ENCODE measurements around the gene TMEM51.

Gene TMEM51

DNA sequence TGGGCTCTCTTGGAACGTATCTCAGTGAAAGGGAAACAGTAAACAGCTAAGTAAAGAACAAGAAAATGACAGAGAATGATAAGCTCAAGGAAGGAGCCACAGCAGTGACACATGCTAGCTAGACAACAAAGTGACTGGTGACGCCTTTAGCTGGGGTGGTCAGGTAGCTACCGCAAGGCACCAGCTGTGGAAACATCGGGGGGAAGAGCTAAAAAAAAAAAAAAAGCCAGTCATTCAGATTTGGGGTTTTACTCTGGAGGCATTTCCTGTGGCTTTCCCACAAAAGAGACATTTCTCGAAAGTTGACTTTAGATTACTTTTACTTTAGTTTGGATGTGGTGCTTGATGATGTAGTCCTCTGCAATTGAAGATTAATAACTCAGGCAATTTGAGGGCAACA, 95.5 kb downstream of the TMEM51 start:
- no peak for DNase-seq

DNA sequence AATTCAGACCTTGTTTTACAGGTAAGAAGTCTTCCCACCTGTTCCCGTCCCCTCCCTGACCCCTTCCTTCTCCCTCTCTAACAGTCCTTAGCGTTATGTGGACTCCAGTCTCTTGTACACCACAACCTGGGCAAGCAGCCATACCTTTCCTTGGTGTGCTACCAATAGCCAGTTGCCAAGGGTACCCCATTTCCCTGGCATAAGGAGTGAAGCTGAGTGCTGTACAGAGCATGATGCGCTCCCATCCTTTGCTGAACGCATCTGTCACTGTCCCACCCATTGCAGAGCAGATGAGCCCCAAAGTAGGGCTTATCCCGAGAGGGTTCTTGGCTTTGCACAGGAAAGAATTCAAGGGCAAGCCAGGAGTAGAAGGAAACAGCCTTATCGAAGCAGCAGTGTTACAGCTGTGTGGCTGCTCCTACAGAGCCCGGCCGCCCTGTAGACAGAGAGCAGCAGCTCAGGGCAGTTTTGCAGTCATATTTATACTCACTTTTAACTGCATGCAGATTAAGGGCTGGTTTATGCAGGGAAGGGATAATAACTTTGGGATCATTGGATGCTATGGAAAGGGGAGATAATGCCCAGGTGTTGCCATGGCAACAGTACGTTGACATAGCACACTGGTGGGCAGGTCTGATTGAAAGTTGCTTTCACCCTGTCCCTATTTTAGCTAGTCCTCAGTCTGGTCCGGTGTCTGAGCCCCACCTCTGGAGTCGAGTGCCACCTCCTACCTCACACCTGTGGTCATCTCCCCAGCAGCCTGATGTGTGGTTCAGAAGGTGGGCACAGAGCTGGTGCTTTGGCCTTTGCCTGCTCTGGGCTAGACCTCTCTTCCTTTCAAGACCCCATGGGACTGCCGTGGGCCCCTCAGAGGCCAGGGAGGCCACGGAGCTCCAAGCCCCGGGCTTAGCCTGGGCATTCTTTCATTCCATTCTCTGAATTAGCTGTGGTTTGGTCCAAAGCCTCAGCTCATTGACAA, 98.6 kb downstream of the TMEM51 start:
- no peak for DNase-seq

DNA sequence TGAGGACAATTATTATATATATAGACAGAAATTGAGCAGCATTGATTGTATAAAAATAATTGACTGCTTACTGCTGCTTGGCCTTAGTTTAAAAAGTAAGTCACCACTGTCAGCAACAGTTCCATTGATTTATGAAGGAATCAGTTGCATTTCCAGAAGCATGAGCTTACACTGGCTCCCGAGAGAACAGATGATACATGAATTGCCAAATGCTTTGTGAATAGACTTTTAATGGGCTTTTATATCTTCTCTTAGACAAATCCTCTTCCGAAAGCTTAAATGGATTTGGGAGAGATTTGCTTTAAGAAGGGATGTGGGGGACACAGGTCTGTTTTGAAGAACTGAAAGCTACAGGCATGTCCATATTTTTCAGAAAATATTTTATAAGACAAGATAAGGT, 101.0 kb downstream of the TMEM51 start:
- DNase-seq, result no peak

DNA sequence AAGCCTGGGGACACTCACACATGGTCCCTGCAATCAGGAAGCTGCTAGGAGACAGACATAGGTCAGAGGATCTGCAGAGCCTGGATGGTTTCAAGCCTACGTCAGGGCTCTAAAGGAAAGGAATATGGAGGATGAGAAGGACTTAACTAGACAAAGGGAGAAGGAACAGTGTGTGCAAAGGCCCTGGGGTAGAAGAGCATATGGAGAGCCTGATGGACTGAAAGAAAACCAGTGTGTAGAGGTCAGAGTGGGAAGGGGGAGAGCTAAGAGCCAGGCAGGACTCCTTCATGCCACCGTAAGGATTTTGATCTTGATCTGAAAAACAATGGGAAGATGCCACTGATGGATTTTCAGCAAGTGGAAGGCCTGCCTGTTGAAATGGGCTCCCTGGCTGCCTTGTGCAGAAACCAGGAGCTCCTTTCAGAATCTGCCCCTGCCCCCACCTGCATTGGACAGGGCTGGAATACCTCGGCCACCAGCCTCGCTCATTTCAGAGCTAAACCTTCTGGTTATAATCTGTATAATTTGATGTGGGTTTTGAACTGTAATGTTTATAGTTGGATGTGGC, 102.1 kb downstream of the TMEM51 start:
- DNase-seq, result no peak

DNA sequence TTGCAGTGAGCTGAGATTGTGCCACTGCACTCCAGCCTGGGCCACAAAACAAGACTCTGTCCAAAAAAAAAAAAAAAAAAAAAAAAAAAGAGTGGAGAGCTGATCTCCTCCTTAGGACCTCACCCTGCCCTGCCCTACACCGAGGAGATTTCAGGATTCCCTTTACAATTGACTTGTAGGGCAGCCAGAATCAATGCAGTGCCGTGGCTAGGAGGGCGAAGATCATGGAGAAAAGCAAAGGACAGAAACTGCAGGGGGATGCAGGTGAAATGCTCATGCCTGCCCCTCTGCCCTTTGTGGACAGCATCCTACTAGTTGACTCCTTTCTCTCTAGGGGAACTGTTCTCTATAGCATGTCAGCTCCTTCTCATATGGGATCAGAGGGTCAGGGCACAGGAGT, 103.0 kb downstream of the TMEM51 start:
- DNase-seq, result no peak

DNA sequence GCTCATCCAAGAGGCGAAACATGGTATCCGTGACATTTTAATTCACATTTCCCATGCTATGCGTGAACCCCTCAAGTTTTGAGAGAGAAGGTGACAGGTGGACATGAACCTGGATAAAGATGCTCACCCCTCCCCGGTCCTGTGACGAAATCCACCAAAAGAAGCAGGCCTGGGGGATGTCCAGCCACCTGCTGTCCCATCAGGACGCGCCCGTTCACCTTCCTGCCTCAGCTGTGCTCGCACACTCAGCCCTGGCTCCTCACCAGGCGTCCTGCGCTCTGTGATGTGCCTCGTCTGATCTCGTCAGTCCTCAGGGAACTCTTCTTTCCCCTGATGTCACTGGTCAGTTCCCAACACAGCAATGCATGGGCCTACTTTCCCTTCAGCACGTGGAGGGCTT, 103.8 kb downstream of the TMEM51 start:
- DNase-seq, result no peak

DNA sequence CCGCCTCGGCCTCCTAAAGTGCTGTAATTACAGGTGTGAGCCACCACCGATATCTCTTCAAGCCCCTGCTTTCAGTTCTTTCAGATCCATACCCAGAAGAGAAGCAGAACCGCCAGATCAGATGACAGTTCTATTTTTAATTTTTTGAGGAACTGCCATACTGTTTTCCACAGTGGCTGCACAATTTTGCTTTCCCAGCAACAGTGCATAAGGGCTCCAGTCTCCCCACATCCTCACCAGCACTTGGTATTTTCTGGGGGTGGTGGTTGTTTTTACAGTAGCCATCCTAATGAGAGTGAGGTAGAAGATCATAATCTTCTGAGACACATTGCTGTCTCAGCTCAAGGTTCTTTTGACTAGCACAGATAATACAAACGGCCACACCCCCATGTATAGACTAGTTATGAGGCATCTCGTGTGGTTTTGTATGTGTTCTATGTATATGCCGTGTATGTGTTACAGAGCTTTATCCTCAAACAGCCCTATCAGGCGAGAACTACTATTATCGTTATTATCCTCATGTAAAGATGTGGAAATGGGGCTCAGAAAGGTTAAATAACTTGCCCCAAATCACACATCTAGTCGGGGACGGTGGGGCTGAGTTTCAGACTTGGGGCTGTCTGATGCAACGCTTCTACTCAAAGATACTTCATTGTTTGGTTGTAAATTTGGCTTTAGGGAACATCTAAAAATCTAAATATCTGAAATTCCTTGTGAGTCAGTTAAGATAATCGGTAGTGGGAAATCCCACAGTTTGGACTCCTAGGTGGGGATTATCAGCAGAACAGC, 105.5 kb downstream of the TMEM51 start:
- DNase-seq, result no peak

DNA sequence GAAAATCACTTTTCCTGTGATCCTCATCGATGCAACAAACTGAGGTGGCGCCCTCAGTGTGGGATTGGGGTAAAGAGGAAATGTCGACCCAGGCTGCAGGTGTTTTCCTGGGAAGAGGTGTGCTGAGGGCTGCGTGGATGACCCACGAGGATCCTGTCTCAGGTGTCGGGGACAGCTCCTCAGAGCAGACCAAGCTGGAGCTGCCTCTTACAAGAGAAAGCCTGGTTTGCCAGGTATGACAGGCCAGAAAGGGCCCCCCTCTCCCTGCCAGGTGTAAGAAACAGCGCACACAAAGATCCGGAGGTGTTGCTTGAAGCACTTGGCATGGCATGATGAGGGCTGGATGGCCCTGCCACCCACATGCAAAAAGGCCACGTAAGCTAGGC, 106.1 kb downstream of the TMEM51 start:
- no peak for DNase-seq

DNA sequence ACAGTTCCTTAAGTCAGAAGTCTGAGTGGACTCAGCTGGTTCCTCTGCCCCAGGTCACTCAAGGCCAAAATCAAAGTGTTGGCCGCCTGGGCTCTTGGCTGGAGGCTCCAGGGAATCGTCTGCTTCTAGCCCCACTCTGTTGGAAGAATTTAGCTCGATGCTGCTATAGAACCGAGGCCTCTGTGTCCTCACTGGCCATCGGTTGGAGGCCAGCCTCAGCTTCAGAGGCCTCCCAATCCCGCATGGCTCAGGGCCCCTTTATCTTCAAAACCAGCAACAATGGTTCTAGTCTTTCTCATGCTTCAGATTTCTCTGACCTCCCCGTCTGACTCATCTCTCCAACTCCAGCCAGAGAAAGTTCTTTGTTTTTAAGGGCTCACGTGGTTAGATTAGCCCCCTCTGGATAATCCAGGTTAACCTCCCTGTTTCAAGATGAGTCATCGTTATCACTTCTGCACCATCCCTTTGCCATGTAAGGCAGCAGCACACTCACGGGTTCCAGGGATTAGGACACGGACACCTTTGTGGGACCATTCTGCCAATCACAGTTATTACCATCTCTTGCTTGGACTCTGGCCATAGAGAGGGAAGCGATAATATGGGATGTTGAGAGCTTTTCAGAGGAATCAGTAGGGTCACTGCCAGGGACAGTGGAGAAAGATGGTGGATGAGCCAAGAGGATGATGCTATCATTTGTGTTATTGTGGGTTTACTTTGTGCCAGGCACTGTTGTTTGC, 107.0 kb downstream of the TMEM51 start:
- no peak for DNase-seq

DNA sequence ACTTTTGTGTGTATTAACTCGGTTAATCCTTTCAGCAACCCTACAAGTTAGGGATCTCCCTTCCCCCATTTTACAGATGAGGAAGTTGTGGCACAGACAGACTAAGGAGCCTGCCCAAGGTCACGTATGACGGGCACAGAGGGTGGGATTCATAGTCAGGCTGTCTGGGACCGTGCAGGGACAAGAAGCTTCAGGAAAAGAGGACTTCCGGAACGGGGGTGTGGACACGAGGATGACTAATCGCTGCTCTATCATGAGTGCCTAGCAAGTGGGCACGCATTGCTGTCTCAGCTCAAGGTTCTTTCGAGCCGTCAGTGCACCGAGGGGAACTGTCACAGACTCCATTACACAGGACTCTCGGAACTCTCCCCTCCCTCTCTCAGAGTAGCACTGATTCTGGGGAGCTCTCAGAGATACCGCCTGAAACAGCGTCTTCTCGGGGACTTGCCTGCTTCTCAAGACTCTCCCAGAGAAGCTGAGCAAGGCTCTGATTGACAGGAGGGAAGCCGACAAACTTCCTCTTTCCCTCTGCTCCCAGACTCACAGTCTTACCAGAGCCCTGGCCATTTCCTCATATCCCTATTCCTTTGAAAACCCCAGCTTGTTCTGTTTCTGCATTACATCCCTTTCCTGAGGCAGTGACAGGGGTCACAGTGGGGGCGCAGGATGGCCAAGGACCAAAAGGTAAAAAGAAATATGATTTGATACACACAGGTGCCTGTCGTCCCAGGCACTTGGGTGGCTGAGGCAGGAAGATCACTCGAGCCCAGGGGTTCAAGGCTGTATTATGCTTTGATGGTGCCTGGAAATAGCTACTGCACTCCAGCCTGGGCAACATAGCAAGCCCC, 107.8 kb downstream of the TMEM51 start:
- DNase-seq, result no peak

DNA sequence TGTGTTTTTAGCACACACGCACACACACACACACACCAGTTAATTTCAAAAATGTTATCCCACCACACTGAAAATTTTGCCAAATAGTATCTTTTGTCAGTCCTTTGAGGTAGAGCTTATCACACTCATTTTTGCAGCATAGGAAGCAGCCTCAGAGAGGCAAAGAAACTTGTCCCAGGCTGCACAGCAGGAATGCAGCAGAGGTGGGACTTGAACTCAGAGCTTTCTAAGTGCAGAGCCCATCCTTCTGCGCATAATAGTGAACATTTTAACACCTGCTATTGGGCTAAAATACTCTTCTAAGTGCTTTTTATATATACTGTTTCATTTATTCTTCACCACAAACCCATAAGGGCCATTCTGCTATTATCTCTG, 108.4 kb downstream of the TMEM51 start:
- DNase-seq, result no peak

DNA sequence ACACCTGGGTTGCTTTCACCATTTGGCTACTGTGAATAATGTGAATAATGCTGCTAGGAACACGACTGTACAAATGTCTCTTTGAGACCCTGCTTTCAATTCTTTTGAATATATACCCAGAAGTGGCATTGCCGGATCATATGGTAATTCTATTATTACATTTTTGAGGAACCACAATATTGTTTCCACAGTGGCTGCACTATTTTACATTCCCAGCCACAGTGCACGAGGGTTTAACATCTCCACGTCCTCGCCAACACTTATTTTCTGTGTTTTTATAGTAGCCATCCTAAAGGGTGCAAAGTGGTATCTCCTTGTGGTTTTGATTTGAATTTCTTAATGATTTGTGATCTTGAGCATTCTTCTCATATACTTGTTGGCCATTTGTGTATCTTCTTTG, 109.2 kb downstream of the TMEM51 start:
- DNase-seq, result no peak

DNA sequence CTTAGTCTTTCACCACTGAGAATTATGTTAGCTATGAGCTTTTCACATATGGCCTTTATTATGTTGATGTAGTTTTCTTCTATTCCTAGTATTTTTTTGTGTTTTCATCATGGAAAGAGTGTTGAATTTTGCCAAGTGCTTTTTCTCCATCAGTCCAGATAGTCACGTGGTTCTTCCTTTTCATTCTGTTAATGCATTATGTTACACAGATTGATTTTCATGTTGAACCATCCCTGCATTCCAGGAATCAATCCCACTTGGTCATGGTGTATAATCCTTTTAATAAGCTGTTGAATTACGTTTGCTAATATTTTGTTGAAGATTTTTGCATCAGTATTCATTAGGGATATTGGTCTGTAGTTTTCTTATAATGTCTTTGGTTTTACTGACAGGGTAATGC, 111.2 kb downstream of the TMEM51 start:
- no peak for DNase-seq
